Vein endothelial cell (primary cell): ENCODE data around the gene RIMKLA. TPM values are rescaled to one million over a fixed set of nuclear protein-coding genes. Genes with fewer than 3 reads are reported as not detected.

Experiments
- total RNA-seq: library from RNA; depleted of rRNA; stranded (reverse); fragments of >200 nt; gene quantifications from 2 replicates; pipeline ENCODE4 v1.2.3, GENCODE V29; 2012

The RIMKLA gene
- under 0.01 TPM in 1 of 2 replicates, not detected in the other for total RNA-seq

DNA sequence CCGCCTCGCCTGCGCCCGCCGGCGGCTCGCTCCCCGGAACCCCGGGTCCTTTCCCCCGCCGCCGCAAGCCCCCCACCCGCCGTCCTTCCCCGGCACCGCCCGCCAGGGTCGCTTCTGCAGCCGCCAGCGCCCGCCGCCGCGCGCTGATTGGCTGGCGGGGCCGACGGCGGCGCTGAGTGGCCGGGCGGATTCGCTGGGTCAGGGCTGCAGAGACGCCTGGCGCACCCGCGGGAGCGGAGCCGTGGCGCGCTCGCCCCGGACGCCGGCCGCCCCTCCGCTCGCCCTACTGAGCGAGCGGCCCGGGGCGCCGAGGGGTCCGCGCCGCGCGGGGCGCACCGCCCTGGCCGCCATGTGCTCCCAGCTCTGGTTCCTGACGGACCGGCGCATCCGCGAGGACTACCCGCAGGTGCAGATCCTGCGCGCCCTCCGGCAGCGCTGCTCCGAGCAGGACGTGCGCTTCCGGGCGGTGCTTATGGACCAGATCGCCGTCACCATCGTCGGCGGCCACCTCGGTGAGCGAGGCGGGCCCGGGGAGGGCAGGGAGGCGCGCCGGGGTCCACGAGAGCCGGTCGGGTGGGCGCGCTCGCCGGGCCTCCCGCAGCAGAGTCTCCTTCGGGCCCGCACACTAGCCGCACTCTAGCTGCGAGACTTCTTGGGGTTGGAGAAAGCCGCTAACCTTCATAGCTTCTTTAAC lies at the start of gene RIMKLA:
Gene RIMKLA (plus strand): TSS at position 207 of the 694 bp plus-strand sequence. CDS start 143 bp downstream, at position 350.

GRCh38 chr1:42335050-42335808 lies 45.4 kb upstream of the RIMKLA start, which contains the start of gene FOXJ3:
FOXJ3 (minus strand) TSS chr1:42335235; CDS start chr1:42311093, 24,142 bp downstream.

DNA sequence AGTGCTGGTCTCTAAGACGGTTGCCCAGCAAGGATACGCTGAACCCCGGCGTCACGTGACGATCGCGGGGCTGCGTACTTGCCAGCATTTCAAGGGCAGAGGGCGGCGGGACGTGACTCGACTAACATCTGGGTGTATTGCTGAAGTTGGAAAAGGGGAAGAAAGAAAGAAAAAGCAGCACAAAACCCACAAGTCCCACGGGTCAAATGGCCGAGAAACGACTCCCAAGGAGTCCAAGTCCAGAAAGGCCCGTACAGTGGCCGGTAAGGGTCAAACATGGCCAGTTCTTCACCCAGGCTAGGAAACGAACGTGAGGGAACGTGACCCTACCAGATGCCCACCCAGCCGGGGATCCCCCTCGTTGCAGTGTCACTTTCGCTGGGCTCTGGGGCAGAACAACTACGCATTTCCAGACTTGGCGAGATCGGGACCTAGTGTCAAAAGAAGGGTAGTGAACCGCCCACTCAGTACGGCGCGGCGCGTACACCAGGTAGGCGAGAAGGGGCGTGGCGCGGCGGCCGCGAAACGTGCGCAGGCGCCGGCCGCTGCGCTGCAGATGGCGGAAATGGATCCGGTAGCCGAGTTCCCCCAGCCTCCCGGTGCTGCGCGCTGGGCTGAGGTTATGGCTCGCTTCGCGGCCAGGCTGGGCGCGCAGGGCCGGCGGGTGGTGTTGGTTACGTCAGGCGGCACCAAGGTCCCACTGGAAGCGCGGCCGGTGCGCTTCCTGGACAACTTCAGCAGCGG lies 75.6 kb downstream of the RIMKLA start, which contains the start of the genes PPCS and ZMYND12:
Gene PPCS (plus strand): TSS at position 534 of the 744 bp plus-strand sequence. CDS start 23 bp downstream, at position 557.
Gene ZMYND12 (minus strand): TSS at position 13 of the 744 bp plus-strand sequence. CDS start 25 bp downstream, outside the sequence.

GRCh38 chr1:42462828-42463763 lies 82.5 kb downstream of the RIMKLA start, which contains the start of gene CCDC30:
CCDC30 (plus strand) TSS chr1:42463286; CDS start chr1:42480552, 17,266 bp downstream.

Other genes with a start within 250 kb of the RIMKLA start
- gene GUCA2B, start 227.4 kb upstream of the RIMKLA start, total RNA-seq, result not detected in 2 replicates
- gene GUCA2A, start 216.0 kb upstream of the RIMKLA start, total RNA-seq, result not detected in 2 replicates
- gene FOXJ3, start 45.6 kb upstream of the RIMKLA start, total RNA-seq, result 46.4 and 51.6 TPM in 2 replicates
- gene ZMYND12, start 75.2 kb downstream of the RIMKLA start, total RNA-seq, result 0.48 TPM in 1 of 2 replicates, not detected in the other
- gene PPCS, start 75.8 kb downstream of the RIMKLA start, total RNA-seq, result 33.6 and 56.5 TPM in 2 replicates
- 0.57 and 1.3 TPM in 2 replicates for gene CCDC30, start 82.5 kb downstream of the RIMKLA start, total RNA-seq